DMS 273 (cell line): ENCODE results near the gene ARHGAP33.

Experiments
- DNase-seq: peaks from one replicate; lab custom pipeline; 2025; ENCODE audit not compliant: unreplicated experiment; lab: John Stamatoyannopoulos, UW

Gene ARHGAP33

GRCh38 chr19:35739275-35740107 lies 35.9 kb upstream of the ARHGAP33 start:
- peak; percentile 24 for DNase-seq

- no peak for DNase-seq
Measured at GRCh38 chr19:35740108-35740422, 35.3 kb upstream of the ARHGAP33 start.

- DNase-seq: peak; percentile 99
Measured at GRCh38 chr19:35740423-35741202, 34.8 kb upstream of the ARHGAP33 start.

- no peak for DNase-seq
Measured at GRCh38 chr19:35741203-35741515, 34.2 kb upstream of the ARHGAP33 start.

GRCh38 chr19:35742121-35742724 lies 33.1 kb upstream of the ARHGAP33 start, which contains the start of gene IGFLR1:
IGFLR1 (minus strand) TSS chr19:35742452; CDS start chr19:35741180, 1,272 bp downstream.
- DNase-seq: no peak

- no peak for DNase-seq
Measured at GRCh38 chr19:35743640-35744429, 31.5 kb upstream of the ARHGAP33 start.

- DNase-seq: peak; percentile 99
Measured at GRCh38 chr19:35744430-35745327, 30.7 kb upstream of the ARHGAP33 start.

- peak; percentile 100 for DNase-seq
Measured at GRCh38 chr19:35745328-35746086, 29.9 kb upstream of the ARHGAP33 start, which contains the start of the genes PSENEN and U2AF1L4. PSENEN (plus strand) TSS chr19:35745651; CDS start chr19:35745931, 280 bp downstream. U2AF1L4 (minus strand) TSS chr19:35745418; CDS start chr19:35745391, 27 bp downstream.

- no peak for DNase-seq
Measured at GRCh38 chr19:35746087-35746462, 29.3 kb upstream of the ARHGAP33 start.

GRCh38 chr19:35746531-35746930 lies 28.8 kb upstream of the ARHGAP33 start:
- no peak for DNase-seq

- peak; percentile 100 for DNase-seq
Measured at GRCh38 chr19:35748106-35749020, 27.0 kb upstream of the ARHGAP33 start, which contains the start of gene LIN37. LIN37 (plus strand) TSS chr19:35748576; CDS start chr19:35748725, 149 bp downstream.

- no peak for DNase-seq
Measured at GRCh38 chr19:35750167-35750566, 25.2 kb upstream of the ARHGAP33 start.

- no peak for DNase-seq
Measured at GRCh38 chr19:35751839-35752745, 23.3 kb upstream of the ARHGAP33 start.

- DNase-seq: no peak
Measured at GRCh38 chr19:35752746-35753350, 22.5 kb upstream of the ARHGAP33 start.

- DNase-seq: no peak
Measured at GRCh38 chr19:35753634-35754369, 21.6 kb upstream of the ARHGAP33 start.
